WTC11 (cell line): Measurements from ENCODE around the gene SPRYD3. TPM values are rescaled to one million over a fixed set of nuclear protein-coding genes. Genes with fewer than 3 reads are reported as not detected.

ENCODE experiments used
- ATAC-seq: fragments of 200-7000 bp; cut with Tn5 transposase; 2 replicates; pipeline ENCODE4 v1.10.0; 2021; ENCODE audit warnings: mild to moderate bottlenecking, moderate library complexity
- CTCF ChIA-PET: fragments of 300-600 bp; sonication (Branson Sonifier 250); formaldehyde crosslinking; loops from one replicate; lab custom pipeline; 2021; ENCODE audit warnings: antibody characterized with exemption; lab: Charles Lee
- POLR2A ChIA-PET: fragments of 350-600 bp; sonication (Branson Sonifier 250); formaldehyde crosslinking; loops from one replicate; lab custom pipeline; 2021; ENCODE audit warnings: antibody characterized with exemption; lab: Charles Lee
- DNase-seq: peaks from one replicate; pipeline ENCODE4 v3.0.0; 2021; ENCODE audit warnings: low spot score
- H3K27ac Mint-ChIP-seq: 2 replicates; pipeline ENCODE4 v1.8.0; 2021; ENCODE audit warnings: mixed read lengths
- H3K27me3 Mint-ChIP-seq: 2 replicates; pipeline ENCODE4 v1.8.0; 2021; ENCODE audit warnings: low read depth, mild to moderate bottlenecking, moderate library complexity, mixed read lengths
- H3K36me3 Mint-ChIP-seq: 2 replicates; pipeline ENCODE4 v1.8.0; 2021; ENCODE audit warnings: mixed read lengths
- H3K4me1 Mint-ChIP-seq: 2 replicates; pipeline ENCODE4 v1.8.0; 2022; ENCODE audit warnings: mixed read lengths
- H3K4me3 Mint-ChIP-seq: 2 replicates; pipeline ENCODE4 v1.8.0; 2021; ENCODE audit warnings: mild to moderate bottlenecking, moderate library complexity, mixed read lengths
- H3K9me3 Mint-ChIP-seq: 2 replicates; pipeline ENCODE4 v1.8.0; 2021; ENCODE audit warnings: mixed read lengths
- ATF1 ChIP-seq: sonication (generic); formaldehyde crosslinking; IDR thresholded peaks from 2 replicates; pipeline ENCODE4 v1.8.1; 2023; ENCODE audit warnings: mild to moderate bottlenecking, moderate library complexity, missing genetic modification reagents
- ATF2 ChIP-seq: sonication (generic); formaldehyde crosslinking; IDR thresholded peaks from 2 replicates; pipeline ENCODE4 v1.8.1; 2022; ENCODE audit warnings: low read depth, missing genetic modification reagents, borderline replicate concordance
- CREB1 ChIP-seq: sonication (generic); formaldehyde crosslinking; IDR thresholded peaks from 2 replicates; pipeline ENCODE4 v1.8.0; 2023; ENCODE audit warnings: mild to moderate bottlenecking, missing genetic modification reagents
- E2F1 ChIP-seq: sonication (generic); formaldehyde crosslinking; IDR thresholded peaks from 2 replicates; pipeline ENCODE4 v1.8.0; 2022; ENCODE audit warnings: mild to moderate bottlenecking, missing genetic modification reagents
- ELF4 ChIP-seq: sonication (generic); formaldehyde crosslinking; IDR thresholded peaks from 2 replicates; pipeline ENCODE4 v1.8.1; 2022; ENCODE audit warnings: low read depth, mild to moderate bottlenecking, moderate library complexity, missing genetic modification reagents
- GABPB1 ChIP-seq: sonication (generic); formaldehyde crosslinking; IDR thresholded peaks from 2 replicates; pipeline ENCODE4 v1.8.1; 2023; ENCODE audit warnings: mild to moderate bottlenecking, missing genetic modification reagents
- HMGA2 ChIP-seq: fragments of 250-450 bp; sonication (Bioruptor Pico); IDR thresholded peaks from 2 replicates; pipeline ENCODE4 v1.4.0; 2021; ENCODE audit warnings: mild to moderate bottlenecking, moderate library complexity
- JAZF1 ChIP-seq: fragments of 250-450 bp; sonication (Bioruptor Pico); IDR thresholded peaks from 2 replicates; pipeline ENCODE4 v1.9.0; 2021; ENCODE audit warnings: moderate library complexity, mild to moderate bottlenecking, inconsistent platforms
- JUN ChIP-seq: sonication (generic); formaldehyde crosslinking; IDR thresholded peaks from 2 replicates; pipeline ENCODE4 v1.8.0; 2023; ENCODE audit warnings: mild to moderate bottlenecking, missing genetic modification reagents
- KAT7 ChIP-seq: sonication (generic); formaldehyde crosslinking; IDR thresholded peaks from 2 replicates; pipeline ENCODE4 v1.8.1; 2023; ENCODE audit warnings: missing genetic modification reagents, mild to moderate bottlenecking, borderline replicate concordance
- NFATC4 ChIP-seq: fragments of 250-450 bp; sonication (Bioruptor Pico); IDR thresholded peaks from 2 replicates; pipeline ENCODE4 v1.9.0; 2021; ENCODE audit warnings: mild to moderate bottlenecking
- NFE2L1 ChIP-seq: sonication (generic); formaldehyde crosslinking; IDR thresholded peaks from 2 replicates; pipeline ENCODE4 v1.8.1; 2023; ENCODE audit warnings: missing genetic modification reagents
- NR2C2 ChIP-seq: sonication (generic); formaldehyde crosslinking; IDR thresholded peaks from 2 replicates; pipeline ENCODE4 v1.8.0; 2022; ENCODE audit warnings: mild to moderate bottlenecking, missing genetic modification reagents
- PRRX2 ChIP-seq: fragments of 250-450 bp; sonication (Bioruptor Pico); IDR thresholded peaks from 2 replicates; pipeline ENCODE4 v1.8.0; 2021; ENCODE audit warnings: mild to moderate bottlenecking
- SOX15 ChIP-seq: fragments of 250-450 bp; sonication (Bioruptor Pico); IDR thresholded peaks from 2 replicates; pipeline ENCODE4 v1.9.0; 2021; ENCODE audit warnings: mild to moderate bottlenecking
- TEAD1 ChIP-seq: sonication (generic); formaldehyde crosslinking; IDR thresholded peaks from 2 replicates; pipeline ENCODE4 v1.8.0; 2022; ENCODE audit warnings: mild to moderate bottlenecking, missing genetic modification reagents
- USF2 ChIP-seq: sonication (generic); formaldehyde crosslinking; IDR thresholded peaks from 2 replicates; pipeline ENCODE4 v1.8.1; 2023; ENCODE audit warnings: mild to moderate bottlenecking, missing genetic modification reagents, moderate library complexity
- ZNF263 ChIP-seq: sonication (generic); formaldehyde crosslinking; IDR thresholded peaks from 2 replicates; pipeline ENCODE4 v1.8.1; 2022; ENCODE audit warnings: low read depth, mild to moderate bottlenecking, moderate library complexity, missing genetic modification reagents
- total RNA-seq: library from RNA; stranded (reverse); gene quantifications from 3 replicates; pipeline ENCODE4 v1.2.3, GENCODE V29; 2021
- TF ChIP-seq, protein P1 (sequence below): fragments of 200-600 bp; IDR thresholded peaks from 2 replicates; pipeline ENCODE4 v1.8.0; 2022; ENCODE audit warnings: antibody characterized with exemption
- TF ChIP-seq, protein P2 (sequence below): fragments of 250-450 bp; sonication (Bioruptor Pico); conservative IDR thresholded peaks from 2 replicates; pipeline ENCODE4 v1.9.0; 2021; ENCODE audit warnings: mild to moderate bottlenecking
- TF ChIP-seq, protein P3 (sequence below): fragments of 250-450 bp; sonication (Bioruptor Pico); IDR thresholded peaks from 2 replicates; pipeline ENCODE4 v1.9.0; 2021; ENCODE audit warnings: mild to moderate bottlenecking
- TF ChIP-seq, protein P4 (sequence below): sonication (generic); formaldehyde crosslinking; IDR thresholded peaks from 2 replicates; pipeline ENCODE4 v1.8.0; 2023; ENCODE audit warnings: missing genetic modification reagents

The SPRYD3 gene
- total RNA-seq, 1 experiment from 2014 or later, result 11.9 TPM

- Mint-ChIP-seq H3K9me3 (no peaks in the 10 kb centered on the region), H3K36me3 (no peaks in the 10 kb centered on the region), H3K27ac (no peak overlapping the region), H3K4me3 (no peak overlapping the region), H3K4me1 (peaks cover 22% of the 10 kb centered on the region), H3K27me3 (peaks cover 35% of the 10 kb centered on the region)
- ChIA-PET POLR2A (no interaction called here), CTCF (interaction anchor here (0.5 to 14.6 kb wide), 12 partner anchors 8 to 250 kb away, joined by 3 to 474 read pairs (median 6); partner anchors contain the start of genes AAAS and SPRYD3)
- TF ChIP-seq E2F1 (CRISPR knock-in tag) (no peak), SOX15 (CRISPR knock-in tag) (no peak), ATF1 (no peak), CREB1 (CRISPR knock-in tag) (no peak), USF2 (no peak), ATF2 (CRISPR knock-in tag) (no peak), KAT7 (no peak), ELF4 (CRISPR knock-in tag) (no peak)
- TF ChIP-seq, protein P1, sequence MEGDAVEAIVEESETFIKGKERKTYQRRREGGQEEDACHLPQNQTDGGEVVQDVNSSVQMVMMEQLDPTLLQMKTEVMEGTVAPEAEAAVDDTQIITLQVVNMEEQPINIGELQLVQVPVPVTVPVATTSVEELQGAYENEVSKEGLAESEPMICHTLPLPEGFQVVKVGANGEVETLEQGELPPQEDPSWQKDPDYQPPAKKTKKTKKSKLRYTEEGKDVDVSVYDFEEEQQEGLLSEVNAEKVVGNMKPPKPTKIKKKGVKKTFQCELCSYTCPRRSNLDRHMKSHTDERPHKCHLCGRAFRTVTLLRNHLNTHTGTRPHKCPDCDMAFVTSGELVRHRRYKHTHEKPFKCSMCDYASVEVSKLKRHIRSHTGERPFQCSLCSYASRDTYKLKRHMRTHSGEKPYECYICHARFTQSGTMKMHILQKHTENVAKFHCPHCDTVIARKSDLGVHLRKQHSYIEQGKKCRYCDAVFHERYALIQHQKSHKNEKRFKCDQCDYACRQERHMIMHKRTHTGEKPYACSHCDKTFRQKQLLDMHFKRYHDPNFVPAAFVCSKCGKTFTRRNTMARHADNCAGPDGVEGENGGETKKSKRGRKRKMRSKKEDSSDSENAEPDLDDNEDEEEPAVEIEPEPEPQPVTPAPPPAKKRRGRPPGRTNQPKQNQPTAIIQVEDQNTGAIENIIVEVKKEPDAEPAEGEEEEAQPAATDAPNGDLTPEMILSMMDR, result no peak
- TF ChIP-seq, protein P2, sequence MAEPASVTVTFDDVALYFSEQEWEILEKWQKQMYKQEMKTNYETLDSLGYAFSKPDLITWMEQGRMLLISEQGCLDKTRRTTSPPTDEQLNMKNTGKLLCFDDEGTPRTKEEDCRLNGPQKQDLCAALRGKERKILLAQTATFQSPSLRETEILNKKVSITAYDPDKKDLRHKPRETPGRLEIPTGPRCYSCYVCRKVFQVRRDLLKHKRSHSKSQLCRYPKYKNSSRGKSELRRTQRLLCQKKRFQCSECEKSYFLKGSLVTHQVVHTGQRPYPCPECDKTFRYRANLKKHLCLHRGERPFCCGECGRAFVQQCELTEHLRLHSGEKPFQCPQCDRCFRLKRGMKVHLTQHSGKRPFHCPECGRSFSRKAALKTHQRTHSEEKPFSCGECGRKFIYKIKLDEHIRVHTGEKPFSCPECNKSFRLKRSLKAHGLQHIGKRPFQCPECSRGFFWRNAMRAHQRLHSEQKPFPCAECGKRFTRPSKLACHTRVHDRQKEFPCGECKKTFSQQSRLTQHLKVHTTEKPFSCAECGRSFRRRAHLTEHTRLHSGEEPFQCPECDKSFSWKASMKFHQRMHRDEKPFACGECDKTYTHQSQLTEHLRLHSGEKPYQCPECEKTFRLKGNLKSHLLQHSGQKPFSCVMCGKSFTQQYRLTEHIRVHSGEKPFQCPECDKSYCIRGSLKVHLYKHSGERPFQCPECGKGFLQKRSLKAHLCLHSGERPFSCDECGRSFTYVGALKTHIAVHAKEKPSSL (CRISPR knock-in tag), result no peak
- ATAC-seq, result no peak
- DNase-seq, result no peak
Measured at GRCh38 chr12:53101931-53102781, 23.0 kb upstream of the SPRYD3 start.

- H3K27ac Mint-ChIP-seq, result no peak overlapping the region
- ChIA-PET CTCF (interaction anchor here (0.8 to 14.6 kb wide), 7 partner anchors 7 to 96 kb away, joined by 3 to 474 read pairs (median 12); partner anchors contain the start of gene SPRYD3), POLR2A (no interaction called here)
- H3K4me3 Mint-ChIP-seq, result no peak overlapping the region
- peaks cover 22% of the 10 kb centered on the region for H3K4me1 Mint-ChIP-seq
- TF ChIP-seq JAZF1 (CRISPR knock-in tag) (no peak), JUN (CRISPR knock-in tag) (no peak), TEAD1 (CRISPR knock-in tag) (no peak), GABPB1 (CRISPR knock-in tag) (no peak), HMGA2 (CRISPR knock-in tag) (no peak), ZNF263 (no peak), ELF4 (CRISPR knock-in tag) (no peak), NFE2L1 (CRISPR knock-in tag) (no peak), PRRX2 (no peak), NFATC4 (CRISPR knock-in tag) (no peak), NR2C2 (CRISPR knock-in tag) (no peak)
- TF ChIP-seq, protein P3, sequence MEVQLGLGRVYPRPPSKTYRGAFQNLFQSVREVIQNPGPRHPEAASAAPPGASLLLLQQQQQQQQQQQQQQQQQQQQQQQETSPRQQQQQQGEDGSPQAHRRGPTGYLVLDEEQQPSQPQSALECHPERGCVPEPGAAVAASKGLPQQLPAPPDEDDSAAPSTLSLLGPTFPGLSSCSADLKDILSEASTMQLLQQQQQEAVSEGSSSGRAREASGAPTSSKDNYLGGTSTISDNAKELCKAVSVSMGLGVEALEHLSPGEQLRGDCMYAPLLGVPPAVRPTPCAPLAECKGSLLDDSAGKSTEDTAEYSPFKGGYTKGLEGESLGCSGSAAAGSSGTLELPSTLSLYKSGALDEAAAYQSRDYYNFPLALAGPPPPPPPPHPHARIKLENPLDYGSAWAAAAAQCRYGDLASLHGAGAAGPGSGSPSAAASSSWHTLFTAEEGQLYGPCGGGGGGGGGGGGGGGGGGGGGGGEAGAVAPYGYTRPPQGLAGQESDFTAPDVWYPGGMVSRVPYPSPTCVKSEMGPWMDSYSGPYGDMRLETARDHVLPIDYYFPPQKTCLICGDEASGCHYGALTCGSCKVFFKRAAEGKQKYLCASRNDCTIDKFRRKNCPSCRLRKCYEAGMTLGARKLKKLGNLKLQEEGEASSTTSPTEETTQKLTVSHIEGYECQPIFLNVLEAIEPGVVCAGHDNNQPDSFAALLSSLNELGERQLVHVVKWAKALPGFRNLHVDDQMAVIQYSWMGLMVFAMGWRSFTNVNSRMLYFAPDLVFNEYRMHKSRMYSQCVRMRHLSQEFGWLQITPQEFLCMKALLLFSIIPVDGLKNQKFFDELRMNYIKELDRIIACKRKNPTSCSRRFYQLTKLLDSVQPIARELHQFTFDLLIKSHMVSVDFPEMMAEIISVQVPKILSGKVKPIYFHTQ (CRISPR knock-in tag), result no peak
- TF ChIP-seq, protein P4, sequence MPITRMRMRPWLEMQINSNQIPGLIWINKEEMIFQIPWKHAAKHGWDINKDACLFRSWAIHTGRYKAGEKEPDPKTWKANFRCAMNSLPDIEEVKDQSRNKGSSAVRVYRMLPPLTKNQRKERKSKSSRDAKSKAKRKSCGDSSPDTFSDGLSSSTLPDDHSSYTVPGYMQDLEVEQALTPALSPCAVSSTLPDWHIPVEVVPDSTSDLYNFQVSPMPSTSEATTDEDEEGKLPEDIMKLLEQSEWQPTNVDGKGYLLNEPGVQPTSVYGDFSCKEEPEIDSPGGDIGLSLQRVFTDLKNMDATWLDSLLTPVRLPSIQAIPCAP (CRISPR knock-in tag), result no peak
- H3K27me3 Mint-ChIP-seq, result peaks cover 43% of the 10 kb centered on the region
- DNase-seq (no peak), ATAC-seq (no peak)
- no peaks in the 10 kb centered on the region for H3K36me3 Mint-ChIP-seq
- no peaks in the 10 kb centered on the region for H3K9me3 Mint-ChIP-seq
Measured at GRCh38 chr12:53101266-53101665, 22.1 kb upstream of the SPRYD3 start.
